HEK293T (cell line): Measurements from ENCODE around the gene SLC10A7.

Experiments used
- BHLHE40 ChIP-seq: fragments of 450-650 bp; IDR thresholded peaks from 2 replicates; pipeline ENCODE4 v1.6.1; 2016; ENCODE audit warnings: mild to moderate bottlenecking, moderate library complexity, borderline replicate concordance
- ELF4 ChIP-seq: fragments of 450-650 bp; IDR thresholded peaks from 2 replicates; pipeline ENCODE4 v1.6.1; 2017; ENCODE audit warnings: antibody characterized with exemption
- FOXK2 ChIP-seq: fragments of 450-650 bp; IDR thresholded peaks from 2 replicates; pipeline ENCODE4 v1.6.1; 2016; ENCODE audit warnings: mild to moderate bottlenecking
- FOXM1 ChIP-seq: fragments of 450-650 bp; IDR thresholded peaks from 2 replicates; pipeline ENCODE4 v1.6.1; 2017; ENCODE audit warnings: mild to moderate bottlenecking, borderline replicate concordance
- HDGF ChIP-seq: fragments of 450-650 bp; IDR thresholded peaks from 2 replicates; pipeline ENCODE4 v1.6.1; 2017; ENCODE audit warnings: antibody characterized with exemption, borderline replicate concordance
- NFRKB ChIP-seq: fragments of 450-650 bp; IDR thresholded peaks from 2 replicates; pipeline ENCODE4 v1.6.1; 2016; ENCODE audit warnings: mild to moderate bottlenecking, moderate library complexity
- SP1 ChIP-seq: fragments of 450-650 bp; IDR thresholded peaks from 2 replicates; pipeline ENCODE4 v1.6.1; 2017
- TF ChIP-seq, protein P1 (sequence below): fragments of 450-650 bp; IDR thresholded peaks from 2 replicates; pipeline ENCODE4 v1.6.1; 2016

DNA sequence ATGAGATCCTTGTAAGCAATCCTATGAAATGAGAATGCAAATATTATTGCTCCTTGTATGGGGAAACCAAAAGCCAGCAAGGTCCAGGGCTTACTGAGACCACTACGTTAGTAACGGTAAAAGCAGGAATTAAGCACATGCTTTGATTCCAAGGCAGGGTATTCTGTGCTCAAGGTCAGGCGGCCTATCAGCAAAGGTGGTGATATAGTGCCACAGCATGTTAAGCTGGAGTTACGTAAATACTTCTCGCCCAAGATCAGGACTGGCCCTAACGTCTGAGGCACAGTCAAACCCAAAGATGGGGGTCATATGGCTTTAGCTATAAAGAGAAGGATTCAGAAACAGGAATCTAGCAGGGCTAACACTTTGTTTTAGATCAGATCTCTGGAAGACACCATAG lies 27.6 kb downstream of the SLC10A7 start:
- TF ChIP-seq SP1 (no peak), ELF4 (no peak), FOXK2 (no peak), BHLHE40 (no peak), HDGF (no peak), FOXM1 (no peak), NFRKB (no peak)
- TF ChIP-seq, protein P1, sequence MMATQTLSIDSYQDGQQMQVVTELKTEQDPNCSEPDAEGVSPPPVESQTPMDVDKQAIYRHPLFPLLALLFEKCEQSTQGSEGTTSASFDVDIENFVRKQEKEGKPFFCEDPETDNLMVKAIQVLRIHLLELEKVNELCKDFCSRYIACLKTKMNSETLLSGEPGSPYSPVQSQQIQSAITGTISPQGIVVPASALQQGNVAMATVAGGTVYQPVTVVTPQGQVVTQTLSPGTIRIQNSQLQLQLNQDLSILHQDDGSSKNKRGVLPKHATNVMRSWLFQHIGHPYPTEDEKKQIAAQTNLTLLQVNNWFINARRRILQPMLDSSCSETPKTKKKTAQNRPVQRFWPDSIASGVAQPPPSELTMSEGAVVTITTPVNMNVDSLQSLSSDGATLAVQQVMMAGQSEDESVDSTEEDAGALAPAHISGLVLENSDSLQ = no peak
